WTC11 (cell line): ENCODE data around the gene ZBTB7B. TPM values are rescaled to one million over a fixed set of nuclear protein-coding genes. Genes with fewer than 3 reads are reported as not detected.
A peak's percentile ranks its signal among the peaks of the same experiment; 100 is the strongest.

Experiments used
- ATAC-seq: fragments of 200-7000 bp; cut with Tn5 transposase; 2 replicates; pipeline ENCODE4 v1.10.0; 2021; ENCODE audit warnings: mild to moderate bottlenecking, moderate library complexity
- CTCF ChIA-PET: fragments of 300-600 bp; sonication (Branson Sonifier 250); formaldehyde crosslinking; loops from one replicate; lab custom pipeline; 2021; ENCODE audit warnings: antibody characterized with exemption; lab: Charles Lee
- POLR2A ChIA-PET: fragments of 350-600 bp; sonication (Branson Sonifier 250); formaldehyde crosslinking; loops from one replicate; lab custom pipeline; 2021; ENCODE audit warnings: antibody characterized with exemption; lab: Charles Lee
- DNase-seq: peaks from one replicate; pipeline ENCODE4 v3.0.0; 2021; ENCODE audit warnings: low spot score
- H3K27ac Mint-ChIP-seq: 2 replicates; pipeline ENCODE4 v1.8.0; 2021; ENCODE audit warnings: mixed read lengths
- H3K27me3 Mint-ChIP-seq: 2 replicates; pipeline ENCODE4 v1.8.0; 2021; ENCODE audit warnings: low read depth, mild to moderate bottlenecking, moderate library complexity, mixed read lengths
- H3K36me3 Mint-ChIP-seq: 2 replicates; pipeline ENCODE4 v1.8.0; 2021; ENCODE audit warnings: mixed read lengths
- H3K4me1 Mint-ChIP-seq: 2 replicates; pipeline ENCODE4 v1.8.0; 2022; ENCODE audit warnings: mixed read lengths
- H3K4me3 Mint-ChIP-seq: 2 replicates; pipeline ENCODE4 v1.8.0; 2021; ENCODE audit warnings: mild to moderate bottlenecking, moderate library complexity, mixed read lengths
- H3K9me3 Mint-ChIP-seq: 2 replicates; pipeline ENCODE4 v1.8.0; 2021; ENCODE audit warnings: mixed read lengths
- CREM ChIP-seq: sonication (generic); formaldehyde crosslinking; IDR thresholded peaks from 2 replicates; pipeline ENCODE4 v1.8.1; 2022; ENCODE audit warnings: mild to moderate bottlenecking, missing genetic modification reagents, moderate library complexity
- EMX1 ChIP-seq: fragments of 250-450 bp; sonication (Bioruptor Pico); IDR thresholded peaks from 2 replicates; pipeline ENCODE4 v1.8.0; 2021; ENCODE audit warnings: mild to moderate bottlenecking
- FOXK1 ChIP-seq: sonication (generic); formaldehyde crosslinking; IDR thresholded peaks from 2 replicates; pipeline ENCODE4 v1.8.0; 2022; ENCODE audit warnings: mild to moderate bottlenecking, moderate library complexity, missing genetic modification reagents
- GABPB1 ChIP-seq: sonication (generic); formaldehyde crosslinking; IDR thresholded peaks from 2 replicates; pipeline ENCODE4 v1.8.1; 2023; ENCODE audit warnings: mild to moderate bottlenecking, missing genetic modification reagents
- RELA ChIP-seq: sonication (generic); formaldehyde crosslinking; IDR thresholded peaks from 2 replicates; pipeline ENCODE4 v1.8.1; 2022; ENCODE audit warnings: missing genetic modification reagents, mild to moderate bottlenecking, borderline replicate concordance
- TCF7 ChIP-seq: sonication (generic); formaldehyde crosslinking; IDR thresholded peaks from 2 replicates; pipeline ENCODE4 v1.8.0; 2022; ENCODE audit warnings: mild to moderate bottlenecking, low read depth, missing genetic modification reagents, moderate library complexity
- TEAD1 ChIP-seq: sonication (generic); formaldehyde crosslinking; IDR thresholded peaks from 2 replicates; pipeline ENCODE4 v1.8.0; 2022; ENCODE audit warnings: mild to moderate bottlenecking, missing genetic modification reagents
- TP53 ChIP-seq: sonication (generic); formaldehyde crosslinking; IDR thresholded peaks from 2 replicates; pipeline ENCODE4 v1.8.1; 2023; ENCODE audit warnings: mild to moderate bottlenecking, missing genetic modification reagents
- ZNF396 ChIP-seq: fragments of 250-450 bp; sonication (Bioruptor Pico); IDR thresholded peaks from 2 replicates; pipeline ENCODE4 v1.8.0; 2021; ENCODE audit warnings: mild to moderate bottlenecking, moderate library complexity, borderline replicate concordance
- ZNF416 ChIP-seq: fragments of 250-450 bp; sonication (Bioruptor Pico); IDR thresholded peaks from 2 replicates; pipeline ENCODE4 v1.9.0; 2021; ENCODE audit warnings: mild to moderate bottlenecking, inconsistent platforms
- total RNA-seq: library from RNA; stranded (reverse); gene quantifications from 3 replicates; pipeline ENCODE4 v1.2.3, GENCODE V29; 2021
- TF ChIP-seq, protein P1 (sequence below): fragments of 250-450 bp; sonication (Bioruptor Pico); IDR thresholded peaks from 2 replicates; pipeline ENCODE4 v1.9.0; 2021; ENCODE audit warnings: moderate library complexity, mild to moderate bottlenecking, inconsistent platforms, borderline replicate concordance
- TF ChIP-seq, protein P2 (sequence below): fragments of 250-450 bp; sonication (Bioruptor Pico); IDR thresholded peaks from 2 replicates; pipeline ENCODE4 v1.9.0; 2021; ENCODE audit warnings: mild to moderate bottlenecking
- TF ChIP-seq, protein P3 (sequence below): fragments of 250-450 bp; sonication (Bioruptor Pico); conservative IDR thresholded peaks from 2 replicates; pipeline ENCODE4 v1.9.0; 2021; ENCODE audit warnings: mild to moderate bottlenecking
- TF ChIP-seq, protein P4 (sequence below): sonication (generic); formaldehyde crosslinking; IDR thresholded peaks from 2 replicates; pipeline ENCODE4 v1.8.0; 2022; ENCODE audit warnings: mild to moderate bottlenecking, missing genetic modification reagents
- TF ChIP-seq, protein P5 (sequence below): sonication (generic); formaldehyde crosslinking; IDR thresholded peaks from 2 replicates; pipeline ENCODE4 v1.8.1; 2022; ENCODE audit warnings: mild to moderate bottlenecking, missing genetic modification reagents, moderate library complexity, borderline replicate concordance
- TF ChIP-seq, protein P6 (sequence below): sonication (generic); formaldehyde crosslinking; IDR thresholded peaks from 2 replicates; pipeline ENCODE4 v1.8.1; 2023; ENCODE audit warnings: mild to moderate bottlenecking, missing genetic modification reagents, moderate library complexity
- TF ChIP-seq, protein P7 (sequence below): sonication (generic); formaldehyde crosslinking; IDR thresholded peaks from 2 replicates; pipeline ENCODE4 v1.8.0; 2022; ENCODE audit warnings: mild to moderate bottlenecking, missing genetic modification reagents

Gene ZBTB7B
- total RNA-seq, 1 experiment from 2014 or later = 29.8 TPM

DNA sequence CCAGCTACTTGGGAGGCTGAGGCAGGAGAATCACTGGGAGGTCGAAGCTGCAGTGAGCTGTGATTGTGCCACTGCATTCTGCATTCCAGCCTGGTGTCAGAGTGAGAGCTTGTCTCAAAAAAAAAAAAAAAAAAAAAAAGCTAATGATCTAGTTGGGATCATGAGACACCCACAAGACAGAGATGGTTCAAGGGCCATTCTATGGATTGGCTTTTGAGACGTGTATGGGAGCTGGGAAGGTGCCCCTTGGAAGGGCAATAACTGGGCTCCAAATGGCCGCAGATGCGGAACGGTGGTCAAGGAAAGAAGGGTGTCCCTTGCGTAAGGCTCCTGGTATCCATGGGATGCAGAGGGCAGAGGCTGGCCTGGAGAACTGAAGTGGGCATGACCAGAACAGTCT, 41.8 kb downstream of the ZBTB7B start:
- no peak for ATAC-seq
- TF ChIP-seq TP53 (CRISPR knock-in tag) (no peak), FOXK1 (CRISPR knock-in tag) (no peak), ZNF416 (no peak), EMX1 (CRISPR knock-in tag) (no peak), GABPB1 (no peak)
- TF ChIP-seq, protein P1, sequence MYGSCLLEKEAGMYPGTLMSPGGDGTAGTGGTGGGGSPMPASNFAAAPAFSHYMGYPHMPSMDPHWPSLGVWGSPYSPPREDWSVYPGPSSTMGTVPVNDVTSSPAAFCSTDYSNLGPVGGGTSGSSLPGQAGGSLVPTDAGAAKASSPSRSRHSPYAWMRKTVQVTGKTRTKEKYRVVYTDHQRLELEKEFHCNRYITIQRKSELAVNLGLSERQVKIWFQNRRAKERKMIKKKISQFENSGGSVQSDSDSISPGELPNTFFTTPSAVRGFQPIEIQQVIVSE = no peak
- TF ChIP-seq, protein P2, sequence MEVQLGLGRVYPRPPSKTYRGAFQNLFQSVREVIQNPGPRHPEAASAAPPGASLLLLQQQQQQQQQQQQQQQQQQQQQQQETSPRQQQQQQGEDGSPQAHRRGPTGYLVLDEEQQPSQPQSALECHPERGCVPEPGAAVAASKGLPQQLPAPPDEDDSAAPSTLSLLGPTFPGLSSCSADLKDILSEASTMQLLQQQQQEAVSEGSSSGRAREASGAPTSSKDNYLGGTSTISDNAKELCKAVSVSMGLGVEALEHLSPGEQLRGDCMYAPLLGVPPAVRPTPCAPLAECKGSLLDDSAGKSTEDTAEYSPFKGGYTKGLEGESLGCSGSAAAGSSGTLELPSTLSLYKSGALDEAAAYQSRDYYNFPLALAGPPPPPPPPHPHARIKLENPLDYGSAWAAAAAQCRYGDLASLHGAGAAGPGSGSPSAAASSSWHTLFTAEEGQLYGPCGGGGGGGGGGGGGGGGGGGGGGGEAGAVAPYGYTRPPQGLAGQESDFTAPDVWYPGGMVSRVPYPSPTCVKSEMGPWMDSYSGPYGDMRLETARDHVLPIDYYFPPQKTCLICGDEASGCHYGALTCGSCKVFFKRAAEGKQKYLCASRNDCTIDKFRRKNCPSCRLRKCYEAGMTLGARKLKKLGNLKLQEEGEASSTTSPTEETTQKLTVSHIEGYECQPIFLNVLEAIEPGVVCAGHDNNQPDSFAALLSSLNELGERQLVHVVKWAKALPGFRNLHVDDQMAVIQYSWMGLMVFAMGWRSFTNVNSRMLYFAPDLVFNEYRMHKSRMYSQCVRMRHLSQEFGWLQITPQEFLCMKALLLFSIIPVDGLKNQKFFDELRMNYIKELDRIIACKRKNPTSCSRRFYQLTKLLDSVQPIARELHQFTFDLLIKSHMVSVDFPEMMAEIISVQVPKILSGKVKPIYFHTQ = no peak
- TF ChIP-seq, protein P3, sequence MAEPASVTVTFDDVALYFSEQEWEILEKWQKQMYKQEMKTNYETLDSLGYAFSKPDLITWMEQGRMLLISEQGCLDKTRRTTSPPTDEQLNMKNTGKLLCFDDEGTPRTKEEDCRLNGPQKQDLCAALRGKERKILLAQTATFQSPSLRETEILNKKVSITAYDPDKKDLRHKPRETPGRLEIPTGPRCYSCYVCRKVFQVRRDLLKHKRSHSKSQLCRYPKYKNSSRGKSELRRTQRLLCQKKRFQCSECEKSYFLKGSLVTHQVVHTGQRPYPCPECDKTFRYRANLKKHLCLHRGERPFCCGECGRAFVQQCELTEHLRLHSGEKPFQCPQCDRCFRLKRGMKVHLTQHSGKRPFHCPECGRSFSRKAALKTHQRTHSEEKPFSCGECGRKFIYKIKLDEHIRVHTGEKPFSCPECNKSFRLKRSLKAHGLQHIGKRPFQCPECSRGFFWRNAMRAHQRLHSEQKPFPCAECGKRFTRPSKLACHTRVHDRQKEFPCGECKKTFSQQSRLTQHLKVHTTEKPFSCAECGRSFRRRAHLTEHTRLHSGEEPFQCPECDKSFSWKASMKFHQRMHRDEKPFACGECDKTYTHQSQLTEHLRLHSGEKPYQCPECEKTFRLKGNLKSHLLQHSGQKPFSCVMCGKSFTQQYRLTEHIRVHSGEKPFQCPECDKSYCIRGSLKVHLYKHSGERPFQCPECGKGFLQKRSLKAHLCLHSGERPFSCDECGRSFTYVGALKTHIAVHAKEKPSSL (CRISPR knock-in tag) = no peak
- no peaks in the 10 kb centered on the region; the same call in none of the 2 replicates for H3K27me3 Mint-ChIP-seq
- peaks cover 28% of the 10 kb centered on the region for H3K4me1 Mint-ChIP-seq
- H3K4me3 Mint-ChIP-seq = no peak overlapping the region
- POLR2A ChIA-PET = interaction anchor here (0.6 to 1.4 kb wide), 10 partner anchors 13 to 306 kb away, joined by 3 to 5 read pairs (median 4); partner anchors contain the start of gene SHC1
- no peak overlapping the region for H3K27ac Mint-ChIP-seq
- H3K9me3 Mint-ChIP-seq = no peaks in the 10 kb centered on the region
- no peak for DNase-seq
- H3K36me3 Mint-ChIP-seq = no peaks in the 10 kb centered on the region
- CTCF ChIA-PET = interaction anchor here (0.6 to 5.6 kb wide), 42 partner anchors 8 to 1354 kb away, joined by 3 to 137 read pairs (median 6); partner anchors contain the start of genes DCST1, DCST2, EFNA3 and EFNA4

DNA sequence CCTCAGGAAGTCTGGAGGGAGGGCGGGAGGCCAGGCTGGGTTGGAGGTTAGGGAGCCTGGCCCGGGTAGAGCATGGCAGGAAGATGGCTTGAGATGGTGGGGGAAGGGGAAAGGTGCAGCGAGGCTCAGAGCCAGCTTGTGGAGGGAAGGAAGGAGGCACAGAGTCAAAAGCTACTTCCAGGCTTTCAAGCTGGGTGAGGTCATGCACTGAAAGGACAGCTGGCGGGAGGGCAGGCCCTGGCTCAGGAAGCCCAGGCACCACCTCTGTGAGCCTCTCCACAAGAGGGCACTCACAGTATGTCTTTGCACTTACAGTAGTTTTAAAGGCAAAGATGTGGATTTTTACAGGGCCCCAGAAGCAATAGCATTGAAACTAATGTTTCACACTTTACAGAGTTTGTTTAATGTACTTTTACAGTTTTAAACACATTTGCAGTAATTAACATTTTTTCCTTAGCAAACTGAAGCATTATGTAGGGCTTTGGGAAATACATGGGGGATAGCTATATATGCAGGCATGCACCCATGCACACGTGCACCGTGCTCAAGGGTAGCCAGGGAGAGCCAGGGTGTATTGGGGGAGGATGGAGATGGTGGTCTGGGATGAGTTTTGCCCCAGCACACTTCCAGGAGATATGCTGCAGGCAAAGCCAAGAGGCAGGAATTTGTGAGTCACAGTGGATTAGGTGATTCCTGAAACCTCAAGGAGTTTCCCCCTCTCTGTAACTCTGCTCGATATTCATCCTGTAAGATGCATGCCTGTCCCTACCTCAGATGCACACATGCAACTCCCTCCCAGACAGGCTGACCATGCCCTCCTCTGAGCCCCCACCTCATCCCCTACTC, 42.4 kb downstream of the ZBTB7B start:
- CTCF ChIA-PET = interaction anchor here (0.5 to 5.6 kb wide), 45 partner anchors 7 to 1354 kb away, joined by 3 to 137 read pairs (median 5); partner anchors contain the start of genes DCST1, DCST2, EFNA3 and EFNA4
- POLR2A ChIA-PET = interaction anchor here (0.7 to 1.4 kb wide), 6 partner anchors 26 to 149 kb away, joined by 3 to 5 read pairs (median 4); partner anchors contain the start of gene SHC1
- Mint-ChIP-seq H3K36me3 (no peaks in the 10 kb centered on the region), H3K27ac (no peak overlapping the region), H3K4me1 (peaks cover 35% of the 10 kb centered on the region), H3K4me3 (no peak overlapping the region), H3K9me3 (no peaks in the 10 kb centered on the region), H3K27me3 (no peaks in the 10 kb centered on the region; the same call in none of the 2 replicates)
- DNase-seq = peak; percentile 77
- ATAC-seq = peak; percentile 92
- no peak for TF ChIP-seq ZNF396 (CRISPR knock-in tag)
- TF ChIP-seq CREM (CRISPR knock-in tag) = no peak
- TF ChIP-seq, protein P3 (CRISPR knock-in tag) = no peak
- TF ChIP-seq, protein P4, sequence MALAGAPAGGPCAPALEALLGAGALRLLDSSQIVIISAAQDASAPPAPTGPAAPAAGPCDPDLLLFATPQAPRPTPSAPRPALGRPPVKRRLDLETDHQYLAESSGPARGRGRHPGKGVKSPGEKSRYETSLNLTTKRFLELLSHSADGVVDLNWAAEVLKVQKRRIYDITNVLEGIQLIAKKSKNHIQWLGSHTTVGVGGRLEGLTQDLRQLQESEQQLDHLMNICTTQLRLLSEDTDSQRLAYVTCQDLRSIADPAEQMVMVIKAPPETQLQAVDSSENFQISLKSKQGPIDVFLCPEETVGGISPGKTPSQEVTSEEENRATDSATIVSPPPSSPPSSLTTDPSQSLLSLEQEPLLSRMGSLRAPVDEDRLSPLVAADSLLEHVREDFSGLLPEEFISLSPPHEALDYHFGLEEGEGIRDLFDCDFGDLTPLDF = no peak
- TF ChIP-seq, protein P5, sequence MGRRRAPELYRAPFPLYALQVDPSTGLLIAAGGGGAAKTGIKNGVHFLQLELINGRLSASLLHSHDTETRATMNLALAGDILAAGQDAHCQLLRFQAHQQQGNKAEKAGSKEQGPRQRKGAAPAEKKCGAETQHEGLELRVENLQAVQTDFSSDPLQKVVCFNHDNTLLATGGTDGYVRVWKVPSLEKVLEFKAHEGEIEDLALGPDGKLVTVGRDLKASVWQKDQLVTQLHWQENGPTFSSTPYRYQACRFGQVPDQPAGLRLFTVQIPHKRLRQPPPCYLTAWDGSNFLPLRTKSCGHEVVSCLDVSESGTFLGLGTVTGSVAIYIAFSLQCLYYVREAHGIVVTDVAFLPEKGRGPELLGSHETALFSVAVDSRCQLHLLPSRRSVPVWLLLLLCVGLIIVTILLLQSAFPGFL (CRISPR knock-in tag) = no peak
- no peak for TF ChIP-seq TEAD1 (CRISPR knock-in tag)
- no peak for TF ChIP-seq TCF7
- no peak for TF ChIP-seq RELA (CRISPR knock-in tag)
- TF ChIP-seq, protein P6, sequence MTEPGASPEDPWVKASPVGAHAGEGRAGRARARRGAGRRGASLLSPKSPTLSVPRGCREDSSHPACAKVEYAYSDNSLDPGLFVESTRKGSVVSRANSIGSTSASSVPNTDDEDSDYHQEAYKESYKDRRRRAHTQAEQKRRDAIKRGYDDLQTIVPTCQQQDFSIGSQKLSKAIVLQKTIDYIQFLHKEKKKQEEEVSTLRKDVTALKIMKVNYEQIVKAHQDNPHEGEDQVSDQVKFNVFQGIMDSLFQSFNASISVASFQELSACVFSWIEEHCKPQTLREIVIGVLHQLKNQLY (CRISPR knock-in tag) = no peak
- TF ChIP-seq, protein P7, sequence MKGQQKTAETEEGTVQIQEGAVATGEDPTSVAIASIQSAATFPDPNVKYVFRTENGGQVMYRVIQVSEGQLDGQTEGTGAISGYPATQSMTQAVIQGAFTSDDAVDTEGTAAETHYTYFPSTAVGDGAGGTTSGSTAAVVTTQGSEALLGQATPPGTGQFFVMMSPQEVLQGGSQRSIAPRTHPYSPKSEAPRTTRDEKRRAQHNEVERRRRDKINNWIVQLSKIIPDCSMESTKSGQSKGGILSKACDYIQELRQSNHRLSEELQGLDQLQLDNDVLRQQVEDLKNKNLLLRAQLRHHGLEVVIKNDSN (CRISPR knock-in tag) = no peak
- TF ChIP-seq, protein P2 = no peak
